HG03196 (cell line): ENCODE data around the gene LILRA2.
"Not testable (repeated sequence)": the region's sequence is repeated elsewhere in the genome, so short reads cannot be mapped to it uniquely, and the experiment has no call there.

Experiments used
- ATAC-seq: cut with Tn5 transposase; IDR thresholded peaks from one replicate; pipeline ENCODE4 v1.9.1; 2021; ENCODE audit not compliant: unreplicated experiment

Gene LILRA2

GRCh38 chr19:54570316-54570715, 3.3 kb upstream of the LILRA2 start:
- no peak for ATAC-seq

- ATAC-seq = not testable (repeated sequence)
Measured at GRCh38 chr19:54571715-54572615, 1.6 kb upstream of the LILRA2 start.

- ATAC-seq = no peak
Measured at GRCh38 chr19:54572696-54573311, 786 bp upstream of the LILRA2 start.

- ATAC-seq = no peak
Measured at GRCh38 chr19:54574051-54574450, 461 bp downstream of the LILRA2 start.

GRCh38 chr19:54574527-54575056, 1.0 kb downstream of the LILRA2 start:
- no peak for ATAC-seq

- ATAC-seq = not testable (repeated sequence)
Measured at GRCh38 chr19:54575205-54575604, 1.6 kb downstream of the LILRA2 start.

GRCh38 chr19:54576411-54576976, 2.9 kb downstream of the LILRA2 start:
- ATAC-seq = no peak

GRCh38 chr19:54577334-54577733, 3.7 kb downstream of the LILRA2 start:
- ATAC-seq = no peak

GRCh38 chr19:54578268-54578667, 4.7 kb downstream of the LILRA2 start:
- ATAC-seq = not testable (repeated sequence)

- no peak for ATAC-seq
Measured at GRCh38 chr19:54586397-54586796, 12.8 kb downstream of the LILRA2 start.

- no peak for ATAC-seq
Measured at GRCh38 chr19:54587026-54587425, 13.4 kb downstream of the LILRA2 start.

GRCh38 chr19:54593445-54593844, 19.9 kb downstream of the LILRA2 start, which contains the start of gene LILRA1:
Gene LILRA1, plus strand, starts transcription at chr19:54593632. Its CDS starts 613 bp downstream, at chr19:54594245.
- ATAC-seq = not testable (repeated sequence)

- not testable (repeated sequence) for ATAC-seq
Measured at GRCh38 chr19:54593931-54594626, 20.5 kb downstream of the LILRA2 start.

GRCh38 chr19:54594737-54595136, 21.1 kb downstream of the LILRA2 start:
- ATAC-seq = no peak

- not testable (repeated sequence) for ATAC-seq
Measured at GRCh38 chr19:54595680-54596436, 22.3 kb downstream of the LILRA2 start.

- ATAC-seq = no peak
Measured at GRCh38 chr19:54600212-54600611, 26.6 kb downstream of the LILRA2 start.

- no peak for ATAC-seq
Measured at GRCh38 chr19:54606230-54606629, 32.6 kb downstream of the LILRA2 start.

- ATAC-seq = no peak
Measured at GRCh38 chr19:54606891-54607784, 33.5 kb downstream of the LILRA2 start.

GRCh38 chr19:54607785-54608150, 34.2 kb downstream of the LILRA2 start:
- no peak for ATAC-seq
